CD4-positive, alpha-beta T cell treated with Interleukin-4 for 4 hours (primary cell): ENCODE results near the gene NPAS3.

Experiments
- DNase-seq: peaks from one replicate; pipeline ENCODE4 v3.0.0-alpha.2; 2020

Gene NPAS3

DNA sequence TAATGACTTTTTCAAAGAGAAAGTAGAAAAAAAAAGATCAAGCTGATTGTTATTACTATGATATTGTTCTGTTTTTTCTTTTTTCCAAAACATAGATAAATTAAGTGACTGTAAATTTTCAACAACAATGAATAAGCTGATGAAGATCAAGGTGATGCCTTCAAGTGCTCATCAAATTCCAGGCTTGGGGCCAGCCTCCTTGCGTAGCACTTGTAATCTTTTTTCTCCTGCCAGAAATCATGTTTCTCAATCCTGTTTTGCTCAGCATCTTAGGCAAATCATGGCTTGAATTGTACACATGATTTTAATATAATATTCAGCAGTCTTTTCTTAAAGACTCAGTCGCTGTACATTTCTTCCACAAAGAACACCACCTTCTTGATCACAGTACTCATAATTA lies 333.2 kb downstream of the NPAS3 start:
- no peak for DNase-seq

DNA sequence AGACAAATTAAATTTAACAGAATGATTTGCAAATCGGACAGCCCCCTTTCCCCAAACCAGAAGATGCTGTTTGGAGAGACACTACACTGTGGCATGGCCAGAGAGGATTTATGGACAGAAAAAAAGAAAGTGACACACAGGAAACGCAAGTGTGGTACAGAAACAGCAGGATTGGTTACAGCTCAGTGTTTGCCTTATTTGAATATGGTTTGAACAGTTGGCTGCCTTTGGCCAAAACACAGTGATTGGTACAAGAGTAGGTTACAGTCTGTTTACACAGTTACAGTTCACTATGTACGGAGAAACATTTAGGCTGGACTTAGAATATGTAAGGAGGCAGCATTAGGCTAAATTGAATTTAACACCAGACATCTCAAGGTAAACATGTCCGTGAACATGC lies 335.3 kb downstream of the NPAS3 start:
- DNase-seq = no peak

DNA sequence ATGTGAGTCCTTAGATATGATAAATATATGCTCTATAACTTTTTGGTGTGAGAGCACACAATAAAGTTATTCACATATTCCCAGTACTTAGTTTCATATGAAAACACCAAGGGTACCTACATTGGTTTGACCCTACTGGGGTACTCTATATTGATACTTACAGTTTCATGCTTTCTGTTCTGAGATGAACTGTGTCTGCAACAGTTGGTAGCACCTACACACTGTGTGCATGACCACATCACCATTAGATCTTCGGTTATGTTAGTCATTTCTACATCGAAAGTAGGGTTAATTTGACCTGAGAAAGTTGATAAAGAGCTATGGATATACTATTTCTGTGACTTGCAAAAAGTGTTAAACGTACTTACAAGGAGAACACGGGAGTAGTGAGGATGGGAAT lies 337.2 kb downstream of the NPAS3 start:
- no peak for DNase-seq

DNA sequence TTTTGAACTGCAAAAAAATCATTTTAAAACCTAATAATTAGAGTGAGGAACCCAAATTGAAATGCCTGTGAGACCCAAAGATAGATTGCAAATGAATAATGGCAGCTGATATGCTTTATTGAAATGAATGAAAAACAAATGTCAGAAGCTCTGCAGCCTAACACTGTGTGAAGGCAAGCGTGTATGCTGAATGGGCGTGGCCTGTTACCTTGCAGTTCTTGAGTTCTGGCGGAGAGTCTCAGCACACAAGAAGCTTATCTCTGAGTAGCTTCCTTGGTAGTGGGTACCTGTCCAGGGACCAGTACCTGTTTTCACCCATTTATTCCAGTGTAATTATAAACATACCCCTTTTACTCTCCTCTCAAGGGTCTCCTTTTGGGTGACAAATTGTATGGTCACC lies 341.2 kb downstream of the NPAS3 start:
- no peak for DNase-seq

DNA sequence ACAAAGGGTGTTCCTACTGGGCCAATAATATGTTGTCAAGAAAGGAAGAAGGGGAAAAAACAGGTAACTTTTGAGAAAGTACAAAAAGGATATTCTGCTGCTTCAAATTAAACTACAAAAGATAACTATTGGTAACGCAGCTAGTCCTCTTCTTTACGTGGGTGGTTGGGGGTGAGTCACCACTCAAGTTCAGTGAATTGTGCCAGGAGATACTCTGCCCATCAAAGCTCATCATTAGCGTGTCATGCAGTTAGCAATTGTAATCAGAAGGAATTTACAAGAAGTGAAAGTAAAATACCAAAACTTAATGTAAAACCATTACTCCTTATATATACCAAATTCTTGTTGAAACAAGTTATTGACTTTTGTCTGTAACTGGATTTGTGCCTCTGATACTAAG lies 342.0 kb downstream of the NPAS3 start:
- no peak for DNase-seq

DNA sequence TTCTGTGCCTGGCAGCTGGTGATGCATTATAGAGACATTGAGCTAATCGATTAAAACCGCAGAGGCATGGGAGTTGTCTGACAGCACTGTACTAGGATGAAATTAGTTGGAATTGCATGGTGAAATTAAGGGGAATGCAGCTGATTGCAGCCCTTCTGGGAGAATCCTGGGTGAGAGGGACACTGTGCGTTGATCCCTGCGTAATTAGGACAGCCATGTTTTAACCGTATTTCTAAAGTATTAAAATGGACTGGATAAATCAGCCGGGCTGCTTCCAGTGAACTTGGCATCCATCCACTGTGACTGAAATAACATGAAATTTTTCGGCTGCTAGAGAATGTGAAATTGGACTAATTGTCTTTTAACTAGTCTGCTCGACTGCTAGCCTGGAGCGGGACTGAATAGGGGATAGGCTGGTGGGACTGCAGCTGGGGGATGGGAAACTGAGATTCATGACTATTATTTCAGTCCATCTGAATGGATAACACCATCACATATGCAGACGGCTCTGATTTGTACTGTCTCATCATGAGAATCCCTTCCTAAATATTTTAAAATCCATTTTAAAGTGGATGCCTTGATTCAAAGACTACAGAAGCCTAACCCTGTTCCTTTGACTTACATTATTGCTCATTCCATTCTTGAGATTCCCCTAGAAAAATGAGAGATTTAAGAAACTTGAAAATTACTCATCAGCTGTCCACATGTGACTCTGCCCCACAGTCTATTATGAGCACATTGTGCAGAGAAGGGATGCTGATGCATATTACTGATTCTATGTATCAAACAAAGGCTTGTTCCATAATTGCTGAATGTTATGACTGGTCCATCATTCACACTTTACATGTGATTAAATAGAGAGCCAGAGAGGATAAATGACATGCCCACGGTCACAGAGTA lies 343.9 kb downstream of the NPAS3 start:
- no peak for DNase-seq

DNA sequence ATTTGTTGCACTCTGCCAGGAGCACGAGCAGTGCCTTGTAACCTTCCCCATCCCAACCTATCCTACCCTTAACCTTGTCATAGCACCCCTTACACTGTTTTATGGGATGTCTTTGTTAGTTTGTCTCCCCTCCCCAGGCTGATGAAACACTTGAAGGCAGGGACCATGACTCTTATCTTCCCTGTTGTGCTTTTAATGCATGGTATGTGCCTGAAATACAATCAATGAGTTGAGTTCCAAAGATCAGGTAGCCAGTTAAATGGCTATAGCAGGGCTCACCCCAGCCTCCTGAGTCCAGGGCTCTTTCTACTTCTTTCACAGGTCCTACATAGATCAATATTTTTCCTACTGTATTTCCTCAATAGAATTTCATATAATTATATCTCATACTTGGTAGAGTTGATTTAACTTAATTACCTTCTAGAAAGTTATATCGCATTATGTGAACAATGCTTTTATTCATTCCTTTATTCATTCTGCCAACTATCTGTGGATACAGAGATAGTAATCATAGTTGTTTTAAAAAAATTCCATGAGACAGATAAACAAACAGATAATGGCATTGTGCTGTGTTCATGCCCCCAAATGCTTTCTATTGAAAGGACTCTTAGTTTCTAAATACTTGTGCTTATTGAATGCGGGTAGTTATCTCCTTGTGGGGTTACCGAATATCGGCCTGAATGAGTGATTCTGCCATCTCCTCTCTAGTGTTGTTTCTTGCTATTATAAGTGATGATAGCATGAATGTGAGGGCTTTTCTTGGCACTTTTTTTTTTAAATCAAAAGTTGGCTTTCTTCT lies 347.4 kb downstream of the NPAS3 start:
- DNase-seq = no peak

DNA sequence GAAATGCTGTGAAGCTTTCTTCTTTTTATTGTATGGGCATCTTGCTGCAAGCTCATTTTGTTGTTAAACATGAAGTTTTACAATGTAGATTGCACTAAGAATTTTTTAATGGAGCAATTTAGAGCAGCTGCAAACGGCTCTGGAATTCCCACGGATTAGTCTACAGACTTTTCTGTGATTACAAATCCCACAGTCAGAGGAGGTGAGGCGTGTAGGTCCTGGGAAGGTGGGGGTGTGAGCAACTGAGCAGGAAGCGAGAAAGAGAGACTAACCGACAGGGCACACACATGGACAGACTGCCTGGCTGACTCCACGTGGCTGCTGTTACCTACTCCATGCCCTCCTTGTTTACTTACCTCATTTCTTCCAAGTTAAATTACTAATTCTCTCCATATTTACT lies 348.5 kb downstream of the NPAS3 start:
- DNase-seq = no peak

DNA sequence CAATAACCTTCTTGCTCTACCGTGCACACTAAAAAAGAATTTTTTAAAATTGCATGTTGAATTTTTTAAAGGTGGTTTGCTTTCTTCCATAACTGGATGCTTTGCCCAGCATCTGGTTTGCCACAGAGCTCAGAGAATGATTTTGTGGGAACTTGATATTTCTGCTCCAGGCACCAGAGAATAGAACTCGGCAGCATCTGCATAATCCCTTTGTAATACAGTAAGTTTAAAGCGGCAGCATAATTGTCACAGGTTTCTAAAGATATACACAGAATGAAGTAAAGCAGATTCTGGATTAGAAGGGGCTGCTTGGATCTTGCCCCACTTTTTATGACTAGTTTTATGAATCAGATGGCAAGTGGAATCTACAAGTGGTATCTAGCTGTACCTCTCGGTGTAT lies 352.0 kb downstream of the NPAS3 start:
- no peak for DNase-seq

DNA sequence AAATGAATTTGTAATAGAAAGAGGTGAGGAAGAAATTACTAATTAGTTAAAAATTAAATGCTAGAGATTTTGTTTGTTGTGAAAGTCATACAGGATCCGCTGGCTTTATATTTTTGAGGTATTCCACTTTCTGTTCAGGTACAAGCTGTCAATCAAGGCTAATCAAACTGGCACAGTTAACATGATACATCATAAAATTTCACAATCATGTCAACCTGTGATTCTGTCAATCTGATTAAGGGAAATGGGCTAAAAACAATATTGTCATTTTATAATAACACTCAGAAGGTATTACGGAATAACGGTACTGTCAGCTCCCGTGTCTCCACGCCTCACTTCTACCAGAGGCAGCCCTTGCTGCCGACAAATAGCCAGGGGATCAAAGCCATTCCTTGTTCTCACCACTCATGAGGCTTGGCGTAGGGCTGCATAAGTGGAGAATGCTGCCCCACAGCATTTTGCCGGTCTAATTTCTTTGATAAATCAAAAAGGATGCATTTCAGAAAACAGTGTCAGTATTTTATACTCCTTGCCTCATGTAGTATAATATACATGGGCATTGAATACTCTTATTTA lies 352.9 kb downstream of the NPAS3 start:
- DNase-seq = no peak

DNA sequence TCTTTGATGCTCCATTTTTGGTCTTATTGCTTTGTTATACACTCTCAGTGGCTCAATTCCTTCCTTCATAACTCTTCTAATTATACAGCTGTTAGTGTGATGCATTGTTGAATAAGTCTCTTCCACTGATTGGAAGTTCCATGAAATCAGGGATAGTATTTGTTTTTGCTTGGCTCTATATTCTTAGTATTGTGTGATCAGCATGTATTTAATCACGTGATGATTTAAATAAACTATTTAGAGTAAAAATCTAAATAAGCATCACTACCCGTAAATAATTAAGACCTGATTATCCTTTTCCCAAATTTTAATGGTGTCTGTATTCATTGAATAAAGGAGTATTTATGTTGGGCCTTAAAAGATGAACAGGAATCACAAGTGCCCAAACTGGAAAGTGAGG lies 355.7 kb downstream of the NPAS3 start:
- no peak for DNase-seq

DNA sequence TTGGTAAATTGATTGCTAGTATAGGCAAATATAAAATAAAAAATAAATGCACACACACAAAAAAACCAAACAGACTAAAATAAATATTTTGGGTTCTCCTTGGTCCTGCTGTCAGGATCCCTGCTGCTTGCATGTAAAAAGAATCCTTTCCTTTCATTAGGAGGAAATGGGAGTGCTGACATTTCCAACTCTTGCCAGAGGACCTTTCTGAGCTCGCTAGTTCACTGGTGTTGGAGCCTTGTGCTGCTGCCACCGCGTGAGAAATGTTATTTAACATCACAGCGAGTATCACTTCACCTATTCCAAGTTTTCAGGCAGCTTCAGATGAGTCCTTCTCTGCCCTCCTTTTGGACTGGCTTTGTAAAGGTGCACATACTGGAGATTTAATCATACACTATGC lies 358.9 kb downstream of the NPAS3 start:
- no peak for DNase-seq

DNA sequence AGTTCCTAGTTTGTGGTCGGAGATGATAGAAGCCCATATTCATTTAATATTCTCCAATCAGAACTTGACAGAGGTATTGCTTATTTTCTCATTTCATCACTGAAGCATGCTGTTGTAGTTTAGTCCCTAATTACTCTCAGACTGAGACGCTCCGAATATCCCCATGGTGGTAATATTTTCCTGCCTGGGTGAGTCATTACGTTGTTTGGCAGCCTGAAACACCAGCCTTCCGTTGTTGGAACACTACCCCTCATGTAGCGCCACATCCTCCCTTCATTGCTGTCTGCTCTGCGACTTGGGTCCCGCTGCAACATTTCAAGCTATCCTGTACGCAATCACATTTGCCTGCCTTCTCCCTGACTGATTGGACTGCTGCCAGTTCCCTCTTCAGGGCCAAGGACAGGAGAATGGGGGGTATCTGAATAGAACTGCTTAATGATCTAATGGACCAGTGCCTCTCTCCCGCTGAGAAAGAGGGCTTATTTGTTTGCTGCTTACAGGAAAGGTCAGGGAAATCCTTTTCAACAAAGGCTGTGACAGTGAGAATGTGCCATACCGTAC lies 369.1 kb downstream of the NPAS3 start:
- DNase-seq = no peak

DNA sequence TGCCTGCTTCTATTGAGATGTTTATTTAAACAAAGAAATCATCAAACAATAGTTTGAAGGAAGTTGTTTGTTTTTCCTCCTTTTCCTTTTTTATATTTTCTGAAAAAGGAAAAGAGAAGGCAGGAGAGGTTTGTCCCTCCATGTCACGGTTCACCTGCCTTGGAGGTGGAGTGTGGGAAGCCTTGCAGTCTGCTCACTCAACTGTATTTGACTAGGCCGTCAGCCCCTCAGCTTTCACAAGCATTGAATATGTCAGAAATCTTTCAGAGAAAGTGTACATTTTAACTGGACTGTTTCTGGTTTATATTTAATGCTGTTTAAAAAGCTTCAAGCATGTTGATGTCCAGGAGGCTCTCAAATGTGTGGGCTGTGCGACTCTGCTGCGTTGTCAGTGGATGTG lies 370.4 kb downstream of the NPAS3 start:
- DNase-seq = no peak

DNA sequence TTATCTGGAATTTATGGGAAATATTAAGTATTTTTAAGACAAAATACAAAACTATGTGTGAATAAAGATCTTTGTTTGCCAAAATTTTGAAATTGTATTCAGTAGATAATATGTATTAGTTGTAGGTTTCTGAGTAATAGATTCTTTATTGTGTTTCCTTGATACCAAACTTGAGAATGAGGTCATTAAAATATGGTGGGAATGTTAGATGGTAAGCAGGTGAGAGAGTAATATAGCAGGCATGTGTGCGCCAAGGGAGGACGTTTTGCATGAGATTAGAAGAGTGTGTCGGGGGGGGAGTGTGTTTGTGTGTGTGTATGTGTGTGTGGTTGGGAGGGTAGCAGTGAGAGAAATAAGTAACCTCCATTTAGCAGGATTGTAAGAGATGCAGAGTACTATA lies 376.5 kb downstream of the NPAS3 start:
- DNase-seq = no peak

DNA sequence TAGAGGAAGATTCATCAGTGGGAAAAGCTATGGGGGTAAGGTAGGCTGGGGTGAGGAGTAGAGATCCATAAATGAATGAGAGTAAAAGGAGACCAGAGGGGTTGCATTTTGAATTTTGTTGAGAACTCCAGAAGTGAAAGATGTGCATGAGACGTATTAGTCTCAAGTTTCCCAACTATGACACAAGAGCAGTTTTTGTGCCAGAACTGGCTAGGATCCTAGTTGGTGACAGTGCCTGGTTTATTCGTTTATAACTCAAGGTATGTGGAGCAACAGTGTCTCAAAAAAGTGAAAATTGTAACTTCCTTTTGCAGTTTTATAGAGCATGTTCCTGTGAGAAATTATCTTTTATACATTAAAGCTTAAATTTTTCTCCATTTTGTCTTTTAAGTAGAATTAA lies 377.0 kb downstream of the NPAS3 start:
- no peak for DNase-seq

DNA sequence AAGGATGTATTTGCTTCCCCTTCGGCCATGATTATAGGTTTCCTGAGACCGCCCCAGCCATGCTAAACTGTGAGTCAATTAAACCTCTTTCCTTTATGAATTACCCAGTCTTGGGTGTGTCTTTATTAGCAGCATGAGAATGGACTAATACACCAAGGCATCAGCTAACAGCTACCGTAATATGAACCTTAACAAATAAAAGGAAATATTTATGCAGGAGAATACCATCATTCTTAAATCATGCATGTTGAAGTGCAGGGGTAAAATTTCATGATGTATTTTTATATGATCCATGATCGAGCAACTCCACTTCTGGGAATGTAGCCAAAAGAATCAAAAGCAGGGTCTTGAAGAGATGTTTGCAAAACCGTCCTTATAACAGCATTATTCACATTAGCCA lies 379.0 kb downstream of the NPAS3 start:
- no peak for DNase-seq

DNA sequence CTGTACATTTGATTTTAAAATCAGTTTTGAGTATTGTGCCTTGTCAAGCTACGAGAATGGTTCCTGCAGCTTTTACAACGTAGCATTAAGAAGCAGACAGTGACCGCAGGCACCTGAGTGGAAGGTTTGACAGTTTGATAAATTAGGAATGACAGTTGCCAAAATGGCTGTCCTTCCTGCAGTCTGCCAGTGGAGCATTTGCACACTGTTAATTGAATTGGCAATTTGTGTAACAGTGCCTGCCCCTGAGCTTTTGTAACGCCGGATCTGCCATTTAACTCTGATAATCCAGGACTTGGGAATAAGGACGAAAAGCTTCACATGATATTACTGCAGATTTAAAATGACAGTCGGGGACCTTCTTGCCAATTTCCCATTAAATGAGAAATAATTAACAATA lies 385.3 kb downstream of the NPAS3 start:
- no peak for DNase-seq

DNA sequence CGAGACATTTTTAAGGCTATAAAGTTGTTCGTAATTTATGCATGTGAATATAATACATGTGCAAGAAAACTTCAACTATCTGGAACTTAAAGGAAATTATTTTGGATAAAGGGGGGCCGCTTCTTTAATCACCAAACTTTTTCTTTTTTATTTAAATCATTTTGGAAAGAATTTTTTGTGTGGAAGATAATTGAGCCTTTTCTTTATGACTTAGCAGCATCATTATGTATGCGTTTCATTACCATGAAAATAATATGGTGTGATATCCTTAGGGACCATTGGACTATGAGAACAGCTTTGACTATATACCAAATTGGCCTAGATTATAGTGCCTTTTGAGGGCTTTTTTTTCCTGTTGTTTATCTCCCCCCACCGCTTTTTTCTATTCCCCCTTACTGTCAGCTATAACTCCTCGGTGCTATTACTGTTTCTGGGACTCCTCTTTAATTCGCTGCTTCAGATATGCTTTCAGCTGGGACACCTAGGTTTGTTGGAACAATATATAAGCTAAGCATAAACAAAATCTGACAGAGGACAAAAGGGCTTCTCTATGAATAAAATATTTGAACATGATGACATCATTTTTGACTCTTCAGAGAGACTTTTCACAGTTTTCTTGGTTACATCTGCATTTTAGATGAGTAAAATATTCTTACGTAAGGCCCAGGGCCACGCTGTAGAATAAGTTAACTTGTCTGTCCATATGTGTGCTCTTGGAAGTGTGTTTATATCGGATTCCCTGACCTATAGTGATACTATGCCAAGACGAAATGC lies 392.7 kb downstream of the NPAS3 start:
- no peak for DNase-seq

DNA sequence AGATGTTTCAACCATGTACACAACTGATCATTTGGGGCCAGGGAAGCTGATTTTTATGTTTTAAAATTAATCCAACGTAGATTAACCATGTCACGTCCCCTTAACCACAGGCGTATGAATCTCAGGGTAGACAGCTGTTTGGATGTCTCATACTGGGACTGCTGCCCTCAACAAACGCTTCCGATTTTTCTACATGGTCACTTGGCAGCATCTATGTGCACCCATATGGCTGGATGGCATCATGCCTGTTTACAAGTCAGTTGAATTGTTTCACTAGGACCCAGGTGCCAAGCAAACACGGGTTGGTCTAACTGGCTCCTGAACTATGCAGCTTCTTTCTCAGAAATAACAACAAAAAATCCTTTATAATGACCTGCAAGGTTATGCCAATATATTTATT lies 393.8 kb downstream of the NPAS3 start:
- no peak for DNase-seq

DNA sequence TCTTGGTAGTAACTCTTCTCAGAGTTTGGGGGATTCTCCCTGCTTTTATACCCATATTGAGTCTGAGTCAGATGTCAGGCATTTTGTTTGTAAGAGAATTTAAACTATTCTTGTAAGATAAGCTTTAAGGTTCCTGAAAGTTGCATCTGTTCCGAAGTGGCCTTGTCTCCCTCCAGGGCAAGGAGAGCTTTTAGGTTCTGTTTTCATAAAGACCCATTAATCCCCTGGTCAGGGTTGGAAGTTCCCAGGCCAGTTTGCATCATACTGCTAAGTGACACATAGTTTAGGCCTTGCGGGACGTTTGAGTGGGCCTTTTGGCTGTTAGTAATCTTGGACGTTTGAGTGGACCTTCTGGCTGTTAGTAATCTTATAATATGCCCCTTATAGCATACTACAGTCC lies 396.7 kb downstream of the NPAS3 start:
- DNase-seq = no peak

DNA sequence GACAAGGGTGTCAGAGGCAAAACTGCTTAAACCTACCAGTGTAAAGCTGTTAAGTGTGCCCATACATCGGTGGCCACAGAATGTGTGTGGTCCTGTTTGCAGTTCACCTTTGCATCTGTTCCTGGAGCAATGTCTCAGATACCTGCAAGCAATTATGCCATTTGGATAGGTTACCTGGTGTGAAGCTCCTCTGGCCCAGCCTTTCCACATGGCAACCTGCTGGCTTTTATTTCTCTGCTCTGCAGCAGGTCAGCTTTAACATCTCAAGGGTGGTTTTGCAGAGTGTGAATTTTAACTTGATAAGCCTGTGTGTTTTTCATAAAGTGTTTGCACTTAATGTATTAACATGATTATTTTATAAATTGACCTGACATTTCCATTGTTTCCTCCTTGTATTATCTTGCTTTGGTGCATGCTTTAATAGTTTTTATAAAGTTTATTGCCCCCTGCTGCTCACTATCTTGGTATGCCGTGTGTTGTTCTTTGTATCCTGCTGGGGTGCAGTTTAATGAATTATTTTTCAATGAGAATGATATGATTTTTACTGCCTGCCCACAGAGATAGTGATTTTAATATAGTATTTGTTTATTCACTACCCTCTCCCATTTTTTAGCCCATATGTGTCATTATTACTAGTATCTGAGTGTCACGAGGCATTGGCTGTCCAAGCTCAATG lies 403.8 kb downstream of the NPAS3 start:
- DNase-seq = no peak
